ENCODE data around the gene KIF12. TPM values are rescaled to one million over a fixed set of nuclear protein-coding genes. Genes with fewer than 3 reads are reported as not detected.

Gene KIF12
- total RNA-seq, 4 donors from 2014 or later, result 1.5 to 5.4 (median 2.7) TPM

DNA sequence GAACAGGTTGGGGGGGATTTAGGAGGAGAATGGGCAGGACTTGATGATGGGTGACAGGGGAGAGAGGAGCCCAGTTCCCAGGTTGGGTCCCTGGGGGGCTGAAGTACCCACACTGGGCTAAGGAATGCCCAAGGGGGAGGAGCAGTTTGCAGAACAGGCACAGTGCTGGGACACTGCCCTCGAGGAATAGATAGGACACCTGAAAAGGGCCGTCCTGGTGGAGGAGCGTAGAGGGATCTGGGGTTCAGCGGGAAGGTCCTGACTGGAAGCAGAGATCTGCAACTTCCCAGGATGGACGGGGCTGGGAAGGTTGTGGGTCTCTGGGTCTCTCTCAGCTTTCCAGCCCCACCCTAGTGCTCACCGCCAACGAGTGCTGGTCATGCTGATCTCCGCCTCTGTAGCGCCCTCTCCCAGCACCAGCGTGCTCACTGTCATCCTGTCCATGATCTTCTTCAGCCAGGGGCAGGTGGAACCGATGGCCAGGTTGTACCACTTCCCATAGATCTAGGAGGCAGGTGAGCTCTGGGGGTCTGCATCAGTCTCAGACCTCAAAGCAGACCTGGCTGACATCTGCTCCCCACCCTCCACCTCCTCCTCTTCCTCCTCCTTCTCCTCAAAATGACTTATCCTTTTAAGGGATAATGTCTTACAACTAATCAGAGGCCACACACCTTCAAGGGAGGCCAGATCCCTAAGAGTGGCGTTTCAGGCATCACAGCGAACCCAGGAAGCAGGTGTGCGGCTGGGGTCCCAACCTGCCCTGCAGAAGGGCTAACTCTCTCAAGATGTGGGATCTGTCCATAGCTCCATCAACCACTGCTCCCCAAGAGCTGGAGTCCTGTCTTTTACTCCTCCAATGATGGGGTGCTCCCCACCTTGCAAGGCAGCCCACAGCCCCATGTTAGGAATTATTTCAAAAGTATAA is 22.6 kb downstream of the KIF12 start:
- TF ChIP-seq, protein P1, sequence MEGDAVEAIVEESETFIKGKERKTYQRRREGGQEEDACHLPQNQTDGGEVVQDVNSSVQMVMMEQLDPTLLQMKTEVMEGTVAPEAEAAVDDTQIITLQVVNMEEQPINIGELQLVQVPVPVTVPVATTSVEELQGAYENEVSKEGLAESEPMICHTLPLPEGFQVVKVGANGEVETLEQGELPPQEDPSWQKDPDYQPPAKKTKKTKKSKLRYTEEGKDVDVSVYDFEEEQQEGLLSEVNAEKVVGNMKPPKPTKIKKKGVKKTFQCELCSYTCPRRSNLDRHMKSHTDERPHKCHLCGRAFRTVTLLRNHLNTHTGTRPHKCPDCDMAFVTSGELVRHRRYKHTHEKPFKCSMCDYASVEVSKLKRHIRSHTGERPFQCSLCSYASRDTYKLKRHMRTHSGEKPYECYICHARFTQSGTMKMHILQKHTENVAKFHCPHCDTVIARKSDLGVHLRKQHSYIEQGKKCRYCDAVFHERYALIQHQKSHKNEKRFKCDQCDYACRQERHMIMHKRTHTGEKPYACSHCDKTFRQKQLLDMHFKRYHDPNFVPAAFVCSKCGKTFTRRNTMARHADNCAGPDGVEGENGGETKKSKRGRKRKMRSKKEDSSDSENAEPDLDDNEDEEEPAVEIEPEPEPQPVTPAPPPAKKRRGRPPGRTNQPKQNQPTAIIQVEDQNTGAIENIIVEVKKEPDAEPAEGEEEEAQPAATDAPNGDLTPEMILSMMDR (IDR thresholded peaks at IDR 0.05), result no peak
- TF ChIP-seq POLR2A (IDR thresholded peaks at IDR 0.05), result no peak
- Histone ChIP-seq H3K36me3 (no peaks in the 10 kb centered on the region), H3K27me3 (no peaks in the 10 kb centered on the region), H3K4me3 (no peak overlapping the region), H3K27ac (no peak overlapping the region), H3K9me3 (no peaks in the 10 kb centered on the region), H3K4me1 (no peaks in the 10 kb centered on the region)
- intact Hi-C loops (cut with DNase I; ENCODE audit: low total_unique reads), result no loop called here
- DNase-seq, result no peak

DNA sequence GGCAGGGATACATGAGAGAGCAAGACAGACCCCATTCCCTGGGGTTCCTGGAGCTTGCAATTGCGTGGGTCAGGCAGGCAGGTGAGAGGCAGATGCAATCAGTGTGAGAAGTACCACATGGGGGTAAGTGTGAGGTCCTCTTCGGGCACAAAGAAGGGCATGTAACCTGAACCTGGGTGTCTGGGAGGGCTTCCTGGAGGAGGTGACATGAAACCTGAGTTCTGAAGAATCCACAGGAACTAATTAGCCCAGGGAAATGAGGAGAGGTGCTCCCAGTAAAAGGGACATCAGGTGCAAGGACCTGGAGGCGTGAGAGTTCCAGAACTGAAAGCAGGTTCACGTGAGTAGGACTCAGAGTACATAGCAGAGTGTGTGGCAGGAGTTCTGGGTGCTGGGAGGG is 23.5 kb downstream of the KIF12 start:
- no peaks in the 10 kb centered on the region for H3K4me1 ChIP-seq
- H3K27me3 ChIP-seq, result no peaks in the 10 kb centered on the region
- H3K36me3 ChIP-seq, result no peaks in the 10 kb centered on the region
- intact Hi-C loops (cut with DNase I; ENCODE audit: low total_unique reads), result no loop called here
- H3K27ac ChIP-seq, result no peak overlapping the region
- no peak for TF ChIP-seq POLR2A (IDR thresholded peaks at IDR 0.05)
- no peak overlapping the region for H3K4me3 ChIP-seq
- DNase-seq, result no peak
- no peaks in the 10 kb centered on the region for H3K9me3 ChIP-seq

DNA sequence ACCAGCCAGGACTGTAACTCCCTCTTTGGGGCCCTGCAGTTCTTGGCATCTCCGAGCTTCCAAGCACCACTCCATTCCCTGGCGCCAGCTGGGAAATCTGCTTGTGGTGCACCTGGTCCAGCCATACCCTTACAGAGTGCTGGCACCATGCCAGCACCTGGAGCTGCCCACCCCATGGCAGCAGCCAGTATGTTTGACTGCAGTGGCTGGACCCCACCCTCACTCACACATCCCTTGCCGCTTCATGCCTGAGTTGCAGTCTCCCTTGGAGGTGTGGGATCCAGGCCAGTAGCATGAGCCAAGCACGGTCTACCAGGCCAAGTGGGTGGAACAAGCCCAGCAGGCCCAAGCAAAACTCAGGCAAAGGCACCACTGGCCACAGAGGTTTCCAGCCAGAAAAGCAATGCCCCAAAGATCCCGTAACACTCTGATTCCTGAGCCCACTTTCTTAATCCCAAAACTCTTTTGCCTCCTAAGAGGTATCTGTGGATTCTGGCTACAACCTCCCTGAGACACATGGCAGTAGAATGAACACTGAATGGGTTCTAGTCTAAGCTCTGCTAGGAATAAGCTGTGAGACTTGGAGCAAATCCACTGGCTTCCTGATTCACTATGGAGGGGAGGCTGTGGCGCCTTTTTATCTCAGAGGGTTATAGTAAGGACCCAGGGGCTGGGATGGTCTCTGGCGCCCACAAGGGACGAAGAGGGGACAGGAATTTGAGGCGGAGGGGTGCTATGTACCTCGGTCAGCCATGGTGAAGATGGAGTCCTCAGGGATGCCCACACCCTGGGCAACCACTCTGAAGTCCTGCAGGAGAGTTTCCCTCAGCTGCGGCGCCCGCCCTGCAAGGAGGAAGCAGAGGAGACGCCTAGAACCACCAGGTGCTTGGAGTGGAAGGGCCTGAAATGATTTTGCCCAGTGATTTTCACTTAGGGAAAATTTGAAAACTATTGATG is 26.6 kb downstream of the KIF12 start:
- Histone ChIP-seq H3K4me1 (no peaks in the 10 kb centered on the region), H3K4me3 (no peak overlapping the region), H3K36me3 (no peaks in the 10 kb centered on the region), H3K27ac (no peak overlapping the region), H3K27me3 (no peaks in the 10 kb centered on the region), H3K9me3 (no peaks in the 10 kb centered on the region)
- no peak for TF ChIP-seq POLR2A (IDR thresholded peaks at IDR 0.05)
- TF ChIP-seq, protein P1 (IDR thresholded peaks at IDR 0.05), result no peak
- intact Hi-C loops (cut with DNase I; ENCODE audit: low total_unique reads), result no loop called here
- DNase-seq, result peak; percentile 33 to 71

DNA sequence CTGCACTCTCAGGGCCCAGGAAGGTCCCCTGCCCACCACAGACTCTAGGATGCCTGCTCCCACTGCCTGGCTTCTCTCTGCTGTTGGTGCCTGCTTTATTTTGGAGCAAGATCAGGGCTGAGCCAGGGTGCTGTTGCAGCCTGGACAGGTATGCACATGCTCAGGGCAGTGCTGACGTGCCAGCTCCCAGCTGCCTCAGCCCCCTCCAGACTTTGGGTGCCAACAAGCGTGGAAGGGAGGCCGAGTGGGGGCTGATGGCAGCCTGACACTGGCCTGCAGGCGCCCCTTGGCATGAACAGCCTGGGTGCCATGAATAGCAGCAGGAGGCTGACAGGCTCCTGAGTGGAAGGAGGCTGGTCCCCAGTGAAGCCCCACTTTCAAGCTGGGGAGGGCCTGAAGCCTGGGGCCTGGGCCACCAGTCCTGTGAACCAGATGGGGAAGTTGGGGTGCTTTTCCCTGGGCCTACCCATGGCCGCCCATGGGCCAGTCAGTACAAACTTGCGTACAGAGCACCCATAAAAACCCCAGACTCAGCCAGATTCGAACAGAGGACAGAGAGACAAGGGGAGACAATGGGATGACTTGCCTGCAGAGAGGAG is 27.8 kb downstream of the KIF12 start:
- no peak for DNase-seq
- H3K4me3 ChIP-seq, result no peak overlapping the region
- no peak for TF ChIP-seq POLR2A (IDR thresholded peaks at IDR 0.05)
- TF ChIP-seq, protein P1 (IDR thresholded peaks at IDR 0.05), result no peak
- H3K36me3 ChIP-seq, result no peaks in the 10 kb centered on the region
- intact Hi-C loops (cut with DNase I; ENCODE audit: low total_unique reads), result no loop called here
- H3K4me1 ChIP-seq, result no peaks in the 10 kb centered on the region
- no peaks in the 10 kb centered on the region for H3K9me3 ChIP-seq
- H3K27me3 ChIP-seq, result no peaks in the 10 kb centered on the region
- no peak overlapping the region for H3K27ac ChIP-seq
